Vagina (tissue), 2 donors: Measurements from ENCODE around the gene SERTAD4. TPM values are rescaled to one million over a fixed set of nuclear protein-coding genes. Genes with fewer than 3 reads are reported as not detected.

Experiments
- DNase-seq, 2 donors: peaks; one replicate each; pipeline ENCODE4 v3.0.0-alpha.2; 2017; ENCODE audit errors: extremely low spot score in 2 of 2
- H3K27ac ChIP-seq: fragments of 200-600 bp; sonication (generic); one replicate; pipeline ENCODE4 v1.5.1; 2019
- H3K27me3 ChIP-seq: fragments of 200-600 bp; sonication (generic); one replicate; pipeline ENCODE4 v1.5.1; 2019
- H3K36me3 ChIP-seq, 2 donors: fragments of 200-600 bp; sonication (generic); one replicate each; pipeline ENCODE4 v1.5.1; 2017 to 2019
- H3K4me1 ChIP-seq: fragments of 200-600 bp; sonication (generic); one replicate; pipeline ENCODE4 v1.5.1; 2019
- H3K4me3 ChIP-seq, 2 donors: fragments of 200-600 bp; sonication (generic); 1 replicate in 1 of 2; 2 replicates in 1 of 2; pipeline ENCODE4 v1.5.1; 2016 to 2019
- H3K9me3 ChIP-seq: fragments of 200-600 bp; sonication (generic); one replicate; pipeline ENCODE4 v1.5.1; 2019
- POLR2A ChIP-seq, 2 donors: fragments of 450-650 bp; IDR thresholded peaks; one replicate each; pipeline ENCODE4 v1.6.1; 2017; ENCODE audit warnings: antibody characterized with exemption in 2 of 2, mild to moderate bottlenecking in 2 of 2, moderate library complexity in 2 of 2
- POLR2AphosphoS5 ChIP-seq, 2 donors: sonication (generic); formaldehyde crosslinking; IDR thresholded peaks; one replicate each; pipeline ENCODE4 v1.9.0; 2017; ENCODE audit warnings: antibody characterized with exemption in 2 of 2, mild to moderate bottlenecking in 2 of 2, low read depth in 1 of 2; ENCODE audit not compliant: insufficient read depth in 1 of 2
- intact Hi-C: fragments of 100-400 bp; cut with DNase I; formaldehyde crosslinking; loops from one replicate; pipeline ENCODE4 v1.15.1; 2023
- total RNA-seq: library from RNA; depleted of rRNA; stranded (reverse); fragments of >200 nt; gene quantifications from one replicate; pipeline ENCODE4 v1.2.3, GENCODE V29; 2016
- TF ChIP-seq, protein P1 (sequence below), 3 experiments: fragments of 450-650 bp in 2 of 3; fragments of 200-600 bp in 1 of 3; sonication (generic) in 1 of 3; IDR thresholded peaks; one replicate each; pipeline ENCODE4 v1.5.1; 2017 to 2019; ENCODE audit warnings: antibody characterized with exemption in 3 of 3, mild to moderate bottlenecking in 2 of 3, moderate library complexity in 2 of 3

SERTAD4 gene
- total RNA-seq, 1 donor from 2014 or later = 2.7 TPM

DNA sequence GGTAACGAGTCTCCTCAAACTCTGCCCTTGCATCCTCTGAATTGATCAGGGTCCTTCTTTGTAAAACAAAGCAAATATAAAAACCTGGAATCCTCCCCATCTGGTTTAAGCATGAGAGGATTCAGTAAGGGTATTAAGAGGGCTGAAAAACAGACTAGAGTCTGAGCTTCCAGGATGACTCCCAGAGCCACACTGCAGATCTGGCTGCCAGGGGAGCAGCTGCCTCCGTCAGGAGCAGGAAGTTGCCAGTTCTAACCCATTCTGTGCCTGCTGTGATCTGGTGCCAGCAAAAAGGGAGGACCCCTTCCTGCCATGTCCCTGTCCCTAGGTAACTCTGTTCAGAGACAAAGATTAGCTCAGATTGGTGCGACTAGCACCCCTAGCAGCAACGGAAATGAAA lies 27.5 kb downstream of the SERTAD4 start:
- intact Hi-C loops = no loop called here
- H3K27ac ChIP-seq = no peak overlapping the region
- H3K4me1 ChIP-seq = peaks cover 64% of the 10 kb centered on the region

DNA sequence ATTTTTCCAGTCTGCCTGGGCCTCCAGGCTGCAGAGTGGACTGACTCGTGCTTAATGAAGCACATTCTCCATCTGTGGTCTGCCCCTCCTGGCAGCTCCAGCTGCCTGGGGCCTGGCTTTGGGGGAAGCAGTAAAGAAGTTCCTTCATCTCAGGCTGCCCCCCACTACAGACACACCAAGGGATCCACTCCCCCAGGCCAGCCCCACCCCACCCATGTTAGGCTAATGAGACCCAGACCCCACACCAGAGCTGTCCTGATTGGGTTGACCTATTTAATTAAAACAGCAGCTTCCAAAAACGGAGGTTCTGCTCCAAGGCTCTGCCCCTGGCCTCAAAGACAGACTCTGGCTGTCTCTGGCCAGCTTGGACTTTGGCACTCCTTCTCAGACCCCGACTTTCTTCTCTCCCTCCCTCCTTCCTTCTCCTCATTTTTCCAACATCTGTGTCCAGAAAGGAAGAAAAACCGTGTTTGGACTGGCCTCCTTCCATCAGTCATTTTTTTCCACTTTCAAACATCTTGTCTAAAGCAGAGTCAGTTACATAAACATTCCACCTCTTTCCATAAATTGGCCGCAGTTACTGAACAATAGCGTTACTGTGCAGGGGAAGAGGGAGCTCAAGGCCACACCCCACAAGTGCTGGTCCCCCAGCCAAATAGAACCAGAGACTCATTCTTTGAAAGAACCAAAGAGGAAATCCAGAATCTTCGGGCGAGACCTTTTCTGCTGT lies 29.7 kb downstream of the SERTAD4 start:
- Histone ChIP-seq H3K27me3 (no peaks in the 10 kb centered on the region), H3K9me3 (no peaks in the 10 kb centered on the region), H3K36me3 (no peaks in the 10 kb centered on the region), H3K27ac (peak overlapping the region; percentile 70), H3K4me1 (peaks cover 66% of the 10 kb centered on the region), H3K4me3 (no peak overlapping the region)
- TF ChIP-seq POLR2A (IDR thresholded peaks at IDR 0.05) (no peak), POLR2AphosphoS5 (IDR thresholded peaks at IDR 0.05; ENCODE audit: insufficient read depth in 1 of 2, low read depth in 1 of 2) (no peak)
- TF ChIP-seq, protein P1, sequence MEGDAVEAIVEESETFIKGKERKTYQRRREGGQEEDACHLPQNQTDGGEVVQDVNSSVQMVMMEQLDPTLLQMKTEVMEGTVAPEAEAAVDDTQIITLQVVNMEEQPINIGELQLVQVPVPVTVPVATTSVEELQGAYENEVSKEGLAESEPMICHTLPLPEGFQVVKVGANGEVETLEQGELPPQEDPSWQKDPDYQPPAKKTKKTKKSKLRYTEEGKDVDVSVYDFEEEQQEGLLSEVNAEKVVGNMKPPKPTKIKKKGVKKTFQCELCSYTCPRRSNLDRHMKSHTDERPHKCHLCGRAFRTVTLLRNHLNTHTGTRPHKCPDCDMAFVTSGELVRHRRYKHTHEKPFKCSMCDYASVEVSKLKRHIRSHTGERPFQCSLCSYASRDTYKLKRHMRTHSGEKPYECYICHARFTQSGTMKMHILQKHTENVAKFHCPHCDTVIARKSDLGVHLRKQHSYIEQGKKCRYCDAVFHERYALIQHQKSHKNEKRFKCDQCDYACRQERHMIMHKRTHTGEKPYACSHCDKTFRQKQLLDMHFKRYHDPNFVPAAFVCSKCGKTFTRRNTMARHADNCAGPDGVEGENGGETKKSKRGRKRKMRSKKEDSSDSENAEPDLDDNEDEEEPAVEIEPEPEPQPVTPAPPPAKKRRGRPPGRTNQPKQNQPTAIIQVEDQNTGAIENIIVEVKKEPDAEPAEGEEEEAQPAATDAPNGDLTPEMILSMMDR (IDR thresholded peaks at IDR 0.05) = no peak
- intact Hi-C loops = no loop called here
- no peak for DNase-seq

More for the DNA sequence above, 27.5 kb downstream of the SERTAD4 start:
- Histone ChIP-seq H3K27me3 (no peaks in the 10 kb centered on the region), H3K9me3 (no peaks in the 10 kb centered on the region), H3K36me3 (no peaks in the 10 kb centered on the region), H3K4me3 (no peak overlapping the region)
- TF ChIP-seq POLR2AphosphoS5 (IDR thresholded peaks at IDR 0.05; ENCODE audit: insufficient read depth in 1 of 2, low read depth in 1 of 2) (no peak), POLR2A (IDR thresholded peaks at IDR 0.05) (no peak)
- TF ChIP-seq, protein P1 (IDR thresholded peaks at IDR 0.05) = no peak
- no peak for DNase-seq

- Histone ChIP-seq H3K27me3 (no peaks in the 10 kb centered on the region), H3K9me3 (no peaks in the 10 kb centered on the region), H3K36me3 (no peaks in the 10 kb centered on the region), H3K27ac (peak overlapping the region; percentile 70), H3K4me3 (no peak overlapping the region), H3K4me1 (peaks cover 61% of the 10 kb centered on the region)
- DNase-seq = no peak
- TF ChIP-seq POLR2AphosphoS5 (IDR thresholded peaks at IDR 0.05; ENCODE audit: insufficient read depth in 1 of 2, low read depth in 1 of 2) (no peak), POLR2A (IDR thresholded peaks at IDR 0.05) (no peak)
- TF ChIP-seq, protein P1 (IDR thresholded peaks at IDR 0.05) = no peak
- intact Hi-C loops = no loop called here
Observed at GRCh38 chr1:210262897-210263272, 30.3 kb downstream of the SERTAD4 start.

DNA sequence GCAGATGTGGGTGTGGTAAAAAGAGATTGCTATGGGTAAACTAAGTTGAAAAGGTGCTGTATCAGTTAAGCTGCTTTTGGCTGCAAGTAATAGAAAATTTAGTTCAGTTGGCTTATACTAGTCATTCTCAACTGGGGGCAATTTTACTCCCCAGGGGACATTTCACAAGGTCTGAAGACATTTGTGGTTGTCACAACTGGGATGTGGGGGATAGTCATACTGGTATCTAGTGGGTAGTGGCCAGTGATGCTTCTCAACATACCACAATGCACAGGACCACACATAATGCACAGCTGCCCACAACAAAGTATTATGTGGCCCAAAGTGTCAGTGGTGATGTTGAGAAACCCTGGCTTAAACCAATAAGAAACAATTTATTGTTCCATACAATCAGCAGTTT lies 31.4 kb downstream of the SERTAD4 start:
- no peaks in the 10 kb centered on the region for H3K9me3 ChIP-seq
- no peak overlapping the region for H3K4me3 ChIP-seq
- no peaks in the 10 kb centered on the region for H3K27me3 ChIP-seq
- intact Hi-C loops = no loop called here
- no peak for DNase-seq
- H3K36me3 ChIP-seq = no peaks in the 10 kb centered on the region
- H3K4me1 ChIP-seq = peaks cover 51% of the 10 kb centered on the region
- TF ChIP-seq, protein P1 (IDR thresholded peaks at IDR 0.05) = no peak
- TF ChIP-seq POLR2A (IDR thresholded peaks at IDR 0.05) (no peak), POLR2AphosphoS5 (IDR thresholded peaks at IDR 0.05; ENCODE audit: insufficient read depth in 1 of 2, low read depth in 1 of 2) (no peak)
- H3K27ac ChIP-seq = peak overlapping the region; percentile 70
